DMS153 (cell line): ENCODE results near the gene LYSET.
"Not testable (repeated sequence)": the region's sequence is repeated elsewhere in the genome, so short reads cannot be mapped to it uniquely, and the experiment has no call there.

Experiments
- DNase-seq: peaks from one replicate; lab custom pipeline; 2025; lab: John Stamatoyannopoulos, UW

LYSET gene

GRCh38 chr14:93184391-93185348, at the start of gene LYSET, which contains the start of gene MOAP1:
LYSET (plus strand) TSS chr14:93185317; CDS start chr14:93185406, 89 bp downstream.
MOAP1 (minus strand) TSS chr14:93184897; CDS start chr14:93184242, 655 bp downstream.
- DNase-seq = peak; percentile 51

- DNase-seq = no peak
Measured at GRCh38 chr14:93135399-93135798, 49.7 kb upstream of the LYSET start.

- DNase-seq = no peak
Measured at GRCh38 chr14:93136009-93136408, 49.1 kb upstream of the LYSET start.

- DNase-seq = not testable (repeated sequence)
Measured at GRCh38 chr14:93136508-93136907, 48.6 kb upstream of the LYSET start.

- peak; percentile 56 for DNase-seq
Measured at GRCh38 chr14:93137864-93138263, 47.3 kb upstream of the LYSET start.

- no peak for DNase-seq
Measured at GRCh38 chr14:93142854-93143652, 42.1 kb upstream of the LYSET start.

- DNase-seq = no peak
Measured at GRCh38 chr14:93146119-93146518, 39.0 kb upstream of the LYSET start.

GRCh38 chr14:93148979-93149378, 36.1 kb upstream of the LYSET start:
- no peak for DNase-seq

GRCh38 chr14:93150227-93151208, 34.6 kb upstream of the LYSET start:
- peak; percentile 52 for DNase-seq

- DNase-seq = no peak
Measured at GRCh38 chr14:93153121-93153520, 32.0 kb upstream of the LYSET start.

GRCh38 chr14:93155667-93156066, 29.4 kb upstream of the LYSET start:
- no peak for DNase-seq

GRCh38 chr14:93156693-93157369, 28.3 kb upstream of the LYSET start:
- DNase-seq = no peak

GRCh38 chr14:93158349-93158748, 26.8 kb upstream of the LYSET start:
- not testable (repeated sequence) for DNase-seq

- not testable (repeated sequence) for DNase-seq
Measured at GRCh38 chr14:93159625-93160352, 25.3 kb upstream of the LYSET start.

- no peak for DNase-seq
Measured at GRCh38 chr14:93160353-93160801, 24.7 kb upstream of the LYSET start.

GRCh38 chr14:93161411-93161940, 23.6 kb upstream of the LYSET start:
- no peak for DNase-seq

- no peak for DNase-seq
Measured at GRCh38 chr14:93163564-93163963, 21.6 kb upstream of the LYSET start.

GRCh38 chr14:93165271-93166265, 19.5 kb upstream of the LYSET start:
- not testable (repeated sequence) for DNase-seq
